HG03457 (cell line): ENCODE results near the gene SOX2.

Source experiments
- ATAC-seq: cut with Tn5 transposase; IDR thresholded peaks from one replicate; pipeline ENCODE4 v1.9.1; 2021; ENCODE audit warnings: moderate number of reproducible peaks; ENCODE audit not compliant: unreplicated experiment

The SOX2 gene

GRCh38 chr3:181704421-181705085, 7.2 kb upstream of the SOX2 start:
- no peak for ATAC-seq

- ATAC-seq: no peak
Measured at GRCh38 chr3:181705086-181705480, 6.6 kb upstream of the SOX2 start.

- no peak for ATAC-seq
Measured at GRCh38 chr3:181707980-181708379, 3.7 kb upstream of the SOX2 start.

- ATAC-seq: no peak
Measured at GRCh38 chr3:181709537-181710279, 2.0 kb upstream of the SOX2 start.

GRCh38 chr3:181710345-181711291, 1.1 kb upstream of the SOX2 start:
- no peak for ATAC-seq

GRCh38 chr3:181712226-181712552, 464 bp downstream of the SOX2 start:
- ATAC-seq: no peak

- no peak for ATAC-seq
Measured at GRCh38 chr3:181712553-181713279, 991 bp downstream of the SOX2 start.

GRCh38 chr3:181713280-181713647, 1.5 kb downstream of the SOX2 start:
- ATAC-seq: no peak

- no peak for ATAC-seq
Measured at GRCh38 chr3:181713676-181714612, 2.2 kb downstream of the SOX2 start.

GRCh38 chr3:181715571-181716340, 4.0 kb downstream of the SOX2 start:
- ATAC-seq: no peak

GRCh38 chr3:181716966-181717365, 5.2 kb downstream of the SOX2 start:
- ATAC-seq: no peak

GRCh38 chr3:181717549-181718171, 5.9 kb downstream of the SOX2 start:
- ATAC-seq: no peak

- ATAC-seq: no peak
Measured at GRCh38 chr3:181718369-181718768, 6.6 kb downstream of the SOX2 start.

GRCh38 chr3:181718987-181719911, 7.5 kb downstream of the SOX2 start:
- ATAC-seq: no peak

- ATAC-seq: no peak
Measured at GRCh38 chr3:181719991-181720680, 8.4 kb downstream of the SOX2 start.

GRCh38 chr3:181721046-181721875, 9.5 kb downstream of the SOX2 start:
- ATAC-seq: no peak
